Mammary epithelial cell (primary cell): ENCODE results near the gene SEMA5B.

Experiments
- EZH2 ChIP-seq: IDR thresholded peaks from 2 replicates; pipeline ENCODE4 v1.6.1; 2012; ENCODE audit warnings: low read length, inconsistent platforms, borderline replicate concordance
- TF ChIP-seq, protein P1 (sequence below), 2 donors: IDR thresholded peaks in 1 of 2; conservative IDR thresholded peaks in 1 of 2; 2 replicates each; pipeline ENCODE4 v1.5.1; 2011 to 2012; ENCODE audit warnings: inconsistent platforms in 2 of 2, low read length in 2 of 2, mild to moderate bottlenecking in 2 of 2, control low read depth in 1 of 2, low read depth in 1 of 2; ENCODE audit not compliant: insufficient read depth in 1 of 2; ENCODE audit errors: extremely low read depth in 1 of 2

DNA sequence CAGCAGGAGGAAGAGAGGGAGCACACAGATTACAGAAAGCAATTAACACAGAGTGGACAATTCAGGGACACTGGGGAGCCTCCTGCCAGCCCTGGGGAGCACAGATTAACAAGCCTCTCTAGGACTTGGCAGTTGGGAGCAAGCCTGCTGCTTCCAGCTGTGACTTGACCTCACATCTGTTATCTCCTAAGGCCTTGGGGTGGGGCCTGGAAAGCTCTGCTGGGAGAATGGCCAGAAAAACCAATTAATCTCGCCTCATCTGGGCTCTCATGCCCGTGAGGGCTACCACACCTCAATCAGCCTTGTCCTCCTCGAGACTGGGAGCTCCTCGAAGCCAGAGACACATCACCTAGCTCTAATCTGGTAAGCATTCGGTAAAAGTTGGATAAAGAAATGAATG, 39.1 kb downstream of the SEMA5B start:
- TF ChIP-seq, protein P1, sequence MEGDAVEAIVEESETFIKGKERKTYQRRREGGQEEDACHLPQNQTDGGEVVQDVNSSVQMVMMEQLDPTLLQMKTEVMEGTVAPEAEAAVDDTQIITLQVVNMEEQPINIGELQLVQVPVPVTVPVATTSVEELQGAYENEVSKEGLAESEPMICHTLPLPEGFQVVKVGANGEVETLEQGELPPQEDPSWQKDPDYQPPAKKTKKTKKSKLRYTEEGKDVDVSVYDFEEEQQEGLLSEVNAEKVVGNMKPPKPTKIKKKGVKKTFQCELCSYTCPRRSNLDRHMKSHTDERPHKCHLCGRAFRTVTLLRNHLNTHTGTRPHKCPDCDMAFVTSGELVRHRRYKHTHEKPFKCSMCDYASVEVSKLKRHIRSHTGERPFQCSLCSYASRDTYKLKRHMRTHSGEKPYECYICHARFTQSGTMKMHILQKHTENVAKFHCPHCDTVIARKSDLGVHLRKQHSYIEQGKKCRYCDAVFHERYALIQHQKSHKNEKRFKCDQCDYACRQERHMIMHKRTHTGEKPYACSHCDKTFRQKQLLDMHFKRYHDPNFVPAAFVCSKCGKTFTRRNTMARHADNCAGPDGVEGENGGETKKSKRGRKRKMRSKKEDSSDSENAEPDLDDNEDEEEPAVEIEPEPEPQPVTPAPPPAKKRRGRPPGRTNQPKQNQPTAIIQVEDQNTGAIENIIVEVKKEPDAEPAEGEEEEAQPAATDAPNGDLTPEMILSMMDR (conservative IDR thresholded peaks at IDR 0.05 in 1 of 2, IDR thresholded peaks at IDR 0.05 in 1 of 2; ENCODE audit: extremely low read depth in 1 of 2, insufficient read depth in 1 of 2, low read depth in 1 of 2, low read length in 2 of 2), result no peak
- no peak for TF ChIP-seq EZH2
